B cell (primary cell): ENCODE measurements around the gene CCR5AS.

Experiments used
- CTCF ChIP-seq: fragments of 200-600 bp; IDR thresholded peaks from one replicate; pipeline ENCODE4 v1.8.0; 2022; ENCODE audit warnings: antibody characterized with exemption, mild to moderate bottlenecking
- EZH2 ChIP-seq: IDR thresholded peaks from 2 replicates; pipeline ENCODE4 v1.6.1; 2012; ENCODE audit warnings: borderline replicate concordance, low read depth, mild to moderate bottlenecking, moderate library complexity, low read length; ENCODE audit not compliant: insufficient read depth, poor library complexity, severe bottlenecking

DNA sequence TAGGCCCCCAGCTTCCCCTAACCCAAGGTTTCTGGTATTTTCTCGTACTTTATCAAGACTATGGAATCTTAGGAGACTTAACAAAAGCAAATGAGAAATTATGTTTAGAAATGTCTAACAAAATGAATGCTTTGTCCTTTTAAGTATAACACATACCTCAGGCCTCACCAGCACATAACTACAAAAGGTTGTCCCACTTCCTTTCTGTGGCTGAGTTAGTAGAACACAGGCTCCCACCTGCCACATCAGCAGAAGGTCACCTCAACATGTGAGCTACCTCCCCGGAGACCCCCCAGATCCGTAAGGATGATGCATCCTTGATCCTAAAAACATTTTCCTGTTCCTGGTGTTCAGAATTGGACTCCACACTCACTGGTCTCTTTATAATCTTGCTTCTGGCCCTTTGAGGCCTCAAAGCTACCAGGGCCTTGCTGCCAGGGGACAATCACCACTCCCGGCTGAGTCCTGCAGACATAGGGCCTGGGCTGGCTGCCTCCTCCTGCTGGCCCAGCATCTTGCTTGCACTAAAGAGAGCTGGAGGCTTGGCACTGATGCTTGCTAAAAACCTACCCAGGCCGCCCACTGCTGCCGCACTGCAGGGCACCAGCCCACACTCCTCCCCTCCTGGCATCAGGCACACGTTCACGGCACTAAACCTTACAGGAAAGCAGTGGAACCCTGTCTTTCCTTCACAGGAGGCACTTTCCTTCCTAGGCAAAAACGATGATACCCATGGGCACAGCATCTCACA lies 3.0 kb upstream of the CCR5AS start:
- no peak for TF ChIP-seq EZH2
- no peak for TF ChIP-seq CTCF
